Chondrocyte (in vitro differentiated cells): ENCODE data around the gene MAN1B1. TPM values are rescaled to one million over a fixed set of nuclear protein-coding genes. Genes with fewer than 3 reads are reported as not detected.
"Not testable (repeated sequence)": the region's sequence is repeated elsewhere in the genome, so short reads cannot be mapped to it uniquely, and the experiment has no call there.

Experiments
- DNase-seq: peaks from one replicate; pipeline ENCODE4 v3.0.0; 2021; ENCODE audit warnings: mixed read lengths, low spot score
- H3K27ac Mint-ChIP-seq: one replicate; pipeline ENCODE4 v1.8.0; 2021; ENCODE audit warnings: mild to moderate bottlenecking, moderate library complexity, mixed read lengths; ENCODE audit not compliant: unreplicated experiment
- H3K27me3 Mint-ChIP-seq: 2 replicates; pipeline ENCODE4 v1.8.0; 2021; ENCODE audit warnings: low read depth, mixed read lengths
- H3K36me3 Mint-ChIP-seq: 2 replicates; pipeline ENCODE4 v1.8.0; 2021; ENCODE audit warnings: low read depth, mixed read lengths
- H3K4me1 Mint-ChIP-seq: 2 replicates; pipeline ENCODE4 v1.8.0; 2021; ENCODE audit warnings: low read depth, mild to moderate bottlenecking, mixed read lengths
- H3K4me3 Mint-ChIP-seq: one replicate; pipeline ENCODE4 v1.8.0; 2021; ENCODE audit warnings: mild to moderate bottlenecking, moderate library complexity, mixed read lengths; ENCODE audit not compliant: unreplicated experiment
- H3K9me3 Mint-ChIP-seq: 2 replicates; pipeline ENCODE4 v1.8.0; 2021; ENCODE audit warnings: low read depth, mixed read lengths
- total RNA-seq: library from RNA; stranded (reverse); gene quantifications from 3 replicates; pipeline ENCODE4 v1.2.1, GENCODE V29; 2021
- TF ChIP-seq, protein P1 (sequence below): fragments of 200-600 bp; sonication (generic); IDR thresholded peaks from 2 replicates; pipeline ENCODE4 v1.5.0; 2021; ENCODE audit warnings: antibody characterized with exemption, mild to moderate bottlenecking, moderate library complexity

Gene MAN1B1
- total RNA-seq, 1 donor from 2014 or later, result 117 TPM

GRCh38 chr9:137114613-137115393 is 28.0 kb downstream of the MAN1B1 start, which contains the start of gene DPP7:
TSS of gene DPP7 (minus strand) at chr9:137114733. CDS start at chr9:137114713, 20 bp downstream.
- Mint-ChIP-seq H3K36me3 (peaks cover 2% of the 10 kb centered on the region), H3K9me3 (no peaks in the 10 kb centered on the region), H3K27me3 (no peaks in the 10 kb centered on the region), H3K4me1 (peaks cover 3% of the 10 kb centered on the region), H3K4me3 (peak within 1 kb of the TSS; percentile 63), H3K27ac (no peak within 1 kb of the TSS)
- DNase-seq, result peak; percentile 84
- TF ChIP-seq, protein P1, sequence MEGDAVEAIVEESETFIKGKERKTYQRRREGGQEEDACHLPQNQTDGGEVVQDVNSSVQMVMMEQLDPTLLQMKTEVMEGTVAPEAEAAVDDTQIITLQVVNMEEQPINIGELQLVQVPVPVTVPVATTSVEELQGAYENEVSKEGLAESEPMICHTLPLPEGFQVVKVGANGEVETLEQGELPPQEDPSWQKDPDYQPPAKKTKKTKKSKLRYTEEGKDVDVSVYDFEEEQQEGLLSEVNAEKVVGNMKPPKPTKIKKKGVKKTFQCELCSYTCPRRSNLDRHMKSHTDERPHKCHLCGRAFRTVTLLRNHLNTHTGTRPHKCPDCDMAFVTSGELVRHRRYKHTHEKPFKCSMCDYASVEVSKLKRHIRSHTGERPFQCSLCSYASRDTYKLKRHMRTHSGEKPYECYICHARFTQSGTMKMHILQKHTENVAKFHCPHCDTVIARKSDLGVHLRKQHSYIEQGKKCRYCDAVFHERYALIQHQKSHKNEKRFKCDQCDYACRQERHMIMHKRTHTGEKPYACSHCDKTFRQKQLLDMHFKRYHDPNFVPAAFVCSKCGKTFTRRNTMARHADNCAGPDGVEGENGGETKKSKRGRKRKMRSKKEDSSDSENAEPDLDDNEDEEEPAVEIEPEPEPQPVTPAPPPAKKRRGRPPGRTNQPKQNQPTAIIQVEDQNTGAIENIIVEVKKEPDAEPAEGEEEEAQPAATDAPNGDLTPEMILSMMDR, result no peak

DNA sequence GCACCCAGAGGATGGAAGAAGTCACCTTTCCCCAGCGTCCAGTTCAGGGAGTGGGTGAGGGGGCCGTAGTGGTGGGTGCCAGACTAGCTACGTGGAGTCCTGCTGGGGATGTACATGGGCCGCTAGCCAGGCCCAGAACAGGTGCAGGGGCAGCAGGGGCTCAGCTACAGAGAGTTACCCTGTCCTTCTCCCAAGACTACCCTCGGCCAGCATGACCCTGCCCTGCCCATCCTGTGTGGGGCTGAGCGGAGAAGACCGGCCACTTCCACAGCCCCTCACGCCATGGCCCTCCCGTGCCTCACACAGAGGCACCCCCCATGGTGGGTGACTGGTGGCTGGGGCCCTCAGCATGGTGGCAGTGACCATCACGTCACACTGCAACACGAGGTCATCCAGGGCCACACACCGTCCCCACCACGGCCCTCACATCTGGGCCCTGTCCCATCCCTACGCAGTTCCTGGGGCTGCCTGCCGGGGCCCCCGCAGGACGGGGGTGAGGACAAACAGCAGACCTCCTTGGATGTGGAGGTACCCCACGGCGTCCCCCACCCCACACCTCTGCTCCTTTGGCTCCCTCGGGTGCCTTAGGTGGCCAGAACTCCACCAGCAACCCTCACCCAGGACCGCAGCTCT is 28.7 kb downstream of the MAN1B1 start:
- no peak for DNase-seq
- TF ChIP-seq, protein P1, result no peak
- Mint-ChIP-seq H3K27me3 (no peaks in the 10 kb centered on the region), H3K9me3 (no peaks in the 10 kb centered on the region), H3K27ac (no peak overlapping the region), H3K4me3 (no peak overlapping the region), H3K36me3 (peaks cover 2% of the 10 kb centered on the region), H3K4me1 (peaks cover 3% of the 10 kb centered on the region)

DNA sequence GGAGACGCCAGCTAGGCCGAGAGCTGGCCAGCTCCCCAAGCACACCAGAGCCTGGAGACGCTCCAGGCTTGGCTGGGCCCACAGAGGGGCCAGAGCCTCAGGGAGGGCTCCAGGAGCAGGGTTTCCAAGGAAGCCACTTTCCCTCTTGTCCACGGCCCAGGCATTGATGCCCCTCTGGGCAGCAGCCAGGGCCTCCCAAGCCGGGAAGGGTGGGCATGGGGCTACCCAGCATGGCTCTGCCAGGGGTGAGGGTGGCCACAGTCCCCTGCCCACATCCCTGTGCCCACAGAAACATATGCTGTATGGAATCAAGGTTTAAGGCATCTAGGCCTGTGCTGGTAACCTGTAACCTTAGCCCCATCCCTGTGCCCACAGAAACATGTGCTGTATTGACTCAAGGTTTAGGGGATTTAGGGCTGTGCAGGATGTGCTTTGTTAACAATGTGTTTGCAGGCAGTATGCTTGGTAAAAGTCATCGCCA is 29.3 kb downstream of the MAN1B1 start:
- DNase-seq, result no peak
- H3K9me3 Mint-ChIP-seq, result no peaks in the 10 kb centered on the region

DNA sequence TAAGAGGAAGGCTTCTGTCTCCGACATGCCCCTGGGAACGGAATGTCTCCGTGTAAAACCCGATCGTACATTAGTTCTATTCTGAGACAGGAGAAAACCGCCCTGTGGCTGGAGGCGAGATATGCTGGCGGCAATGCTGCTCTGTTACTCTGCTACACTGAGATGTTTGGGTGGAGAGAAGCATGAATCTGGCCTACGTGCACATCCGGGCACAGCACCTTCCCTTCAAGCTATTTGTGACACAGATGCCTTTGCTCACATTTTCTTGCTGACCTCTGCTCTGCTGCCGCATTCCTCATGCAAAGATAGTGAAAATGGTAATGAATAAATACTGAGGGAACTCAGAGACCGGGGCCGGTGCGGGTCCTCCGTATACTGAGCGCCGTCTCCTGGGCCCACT is 29.9 kb downstream of the MAN1B1 start:
- TF ChIP-seq, protein P1, result no peak
- no peak overlapping the region for H3K27ac Mint-ChIP-seq
- H3K4me1 Mint-ChIP-seq, result peaks cover 3% of the 10 kb centered on the region
- H3K27me3 Mint-ChIP-seq, result no peaks in the 10 kb centered on the region
- no peaks in the 10 kb centered on the region for H3K36me3 Mint-ChIP-seq
- H3K4me3 Mint-ChIP-seq, result no peak overlapping the region
- DNase-seq, result no peak
- H3K9me3 Mint-ChIP-seq, result no peaks in the 10 kb centered on the region

More for the DNA sequence above, 29.3 kb downstream of the MAN1B1 start:
- Mint-ChIP-seq H3K27ac (no peak overlapping the region), H3K36me3 (no peaks in the 10 kb centered on the region), H3K4me1 (peaks cover 3% of the 10 kb centered on the region), H3K27me3 (no peaks in the 10 kb centered on the region), H3K4me3 (no peak overlapping the region)
- TF ChIP-seq, protein P1, result no peak

DNA sequence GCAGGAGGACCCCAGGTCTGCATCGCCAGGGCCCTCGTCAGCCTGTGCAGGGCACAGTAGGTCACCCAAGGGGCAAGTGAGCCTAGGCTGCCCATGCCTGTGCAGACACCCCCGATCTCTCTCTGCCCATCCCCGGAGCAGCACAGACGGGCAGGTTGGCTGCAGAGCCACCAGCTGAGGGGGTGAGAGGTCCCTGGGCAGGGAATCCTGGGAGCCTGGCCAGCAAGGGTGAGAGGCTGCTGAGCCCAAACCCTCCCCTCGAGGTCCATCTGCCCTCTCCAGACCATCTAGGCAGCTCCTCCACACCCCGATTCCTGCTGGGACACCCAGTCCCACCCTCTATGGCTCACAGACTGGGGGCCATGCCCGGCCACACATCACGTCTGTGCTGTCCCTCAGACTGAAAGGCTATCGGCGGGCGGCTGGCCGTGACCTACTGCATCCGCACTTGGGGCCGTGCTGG is 30.5 kb downstream of the MAN1B1 start:
- H3K4me1 Mint-ChIP-seq, result peaks cover 7% of the 10 kb centered on the region
- no peaks in the 10 kb centered on the region for H3K27me3 Mint-ChIP-seq
- H3K9me3 Mint-ChIP-seq, result no peaks in the 10 kb centered on the region
- no peak overlapping the region for H3K4me3 Mint-ChIP-seq
- no peak overlapping the region for H3K27ac Mint-ChIP-seq
- TF ChIP-seq, protein P1, result no peak
- no peaks in the 10 kb centered on the region for H3K36me3 Mint-ChIP-seq
- DNase-seq, result peak; percentile 83

- H3K27me3 Mint-ChIP-seq, result not testable (repeated sequence)
Measured at GRCh38 chr9:137118092-137118603, 31.4 kb downstream of the MAN1B1 start.

GRCh38 chr9:137121927-137122795 is 35.4 kb downstream of the MAN1B1 start:
- not testable (repeated sequence) for H3K27me3 Mint-ChIP-seq, DNase-seq, H3K36me3 Mint-ChIP-seq, H3K27ac Mint-ChIP-seq, H3K9me3 Mint-ChIP-seq, H3K4me1 Mint-ChIP-seq, H3K4me3 Mint-ChIP-seq

More at GRCh38 chr9:137118092-137118603, 31.4 kb downstream of the MAN1B1 start:
- not testable (repeated sequence) for H3K27ac Mint-ChIP-seq, H3K9me3 Mint-ChIP-seq, DNase-seq, H3K36me3 Mint-ChIP-seq, H3K4me1 Mint-ChIP-seq, H3K4me3 Mint-ChIP-seq
